ENCODE measurements around the gene ZNF699.

GRCh38 chr19:9348671-9349070 is 39.0 kb upstream of the ZNF699 start:
- TF ChIP-seq CTCF (conservative IDR thresholded peaks at IDR 0.05; ENCODE audit: low read depth, low read length): no peak
- TF ChIP-seq EZH2 (IDR thresholded peaks at IDR 0.05; ENCODE audit: borderline replicate concordance, low read depth, low read length, poor library complexity, severe bottlenecking): no peak
